Parathyroid adenoma (tissue), 2 donors: ENCODE data around the gene MKKS.

Source experiments
- H2AFZ ChIP-seq: fragments of 300-600 bp; sonication (generic); one replicate; pipeline ENCODE4 v1.7.0; 2017; ENCODE audit warnings: antibody characterized with exemption, mild to moderate bottlenecking
- H3K27ac ChIP-seq: fragments of 300-600 bp; sonication (generic); one replicate; pipeline ENCODE4 v1.7.0; 2017
- H3K27me3 ChIP-seq: fragments of 300-600 bp; sonication (generic); one replicate; pipeline ENCODE4 v1.7.0; 2017; ENCODE audit warnings: low read length; ENCODE audit not compliant: control insufficient read depth, insufficient read depth
- H3K36me3 ChIP-seq: fragments of 300-600 bp; sonication (generic); one replicate; pipeline ENCODE4 v1.7.0; 2017; ENCODE audit warnings: low read length; ENCODE audit not compliant: control insufficient read depth, insufficient read depth
- H3K4me1 ChIP-seq: fragments of 300-600 bp; sonication (generic); one replicate; pipeline ENCODE4 v1.7.0; 2017; ENCODE audit warnings: control low read depth
- H3K4me2 ChIP-seq: fragments of 300-600 bp; sonication (generic); one replicate; pipeline ENCODE4 v1.7.0; 2017; ENCODE audit warnings: low read length
- H3K4me3 ChIP-seq: fragments of 300-600 bp; sonication (generic); one replicate; pipeline ENCODE4 v1.7.0; 2017; ENCODE audit warnings: low read depth, low read length
- H3K79me2 ChIP-seq: fragments of 300-600 bp; sonication (generic); one replicate; pipeline ENCODE4 v1.7.0; 2017; ENCODE audit warnings: control low read depth
- H3K9ac ChIP-seq: fragments of 300-600 bp; sonication (generic); one replicate; pipeline ENCODE4 v1.7.0; 2017; ENCODE audit warnings: mild to moderate bottlenecking
- H3K9me3 ChIP-seq: fragments of 300-600 bp; sonication (generic); one replicate; pipeline ENCODE4 v1.7.0; 2017; ENCODE audit warnings: low read length; ENCODE audit not compliant: control insufficient read depth
- CTCF ChIP-seq: fragments of 300-600 bp; sonication (generic); IDR thresholded peaks from one replicate; pipeline ENCODE4 v1.7.0; 2017; ENCODE audit warnings: antibody characterized with exemption, mild to moderate bottlenecking
- donor health status: primary hyperparathyroidism.

The MKKS gene

DNA sequence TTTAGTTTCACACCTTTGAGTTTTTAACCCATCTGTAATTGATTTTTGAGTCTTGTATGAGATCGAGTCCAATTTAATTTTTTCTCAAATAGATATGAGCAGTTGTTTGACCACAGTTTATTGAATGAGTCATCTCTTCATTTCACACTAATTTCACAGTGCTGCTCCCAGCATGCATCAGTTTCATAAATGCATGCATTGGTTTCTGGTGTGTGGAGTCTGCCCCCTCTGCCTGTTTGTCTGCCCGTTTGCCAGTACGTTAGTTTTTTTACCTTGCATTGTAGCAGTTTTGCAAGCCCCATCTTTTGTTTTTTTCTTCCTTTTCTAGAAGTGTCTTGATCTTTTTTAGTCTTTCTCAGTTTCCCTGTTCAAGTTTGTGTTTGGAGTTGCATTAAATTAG is 13.0 kb upstream of the MKKS start:
- H3K9me3 ChIP-seq = no peaks in the 10 kb centered on the region

DNA sequence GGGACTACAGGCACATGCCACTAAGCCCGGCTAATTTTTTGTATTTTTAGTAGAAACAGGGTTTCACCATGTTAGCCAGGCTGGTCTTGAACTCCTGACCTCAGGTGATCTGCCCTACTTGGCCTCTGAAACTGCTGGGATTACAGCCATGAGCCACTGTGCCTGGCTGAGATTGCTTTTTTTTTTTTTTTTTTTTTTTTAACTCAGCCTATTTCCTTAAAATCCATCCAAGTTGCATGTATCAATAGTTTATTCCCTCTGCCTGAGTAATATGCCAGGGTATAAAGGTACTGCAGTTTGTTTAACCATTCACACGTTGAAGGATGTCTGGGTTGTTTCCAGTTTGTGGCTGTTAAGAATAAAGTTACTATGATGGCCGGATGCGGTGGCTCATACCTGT is 11.7 kb upstream of the MKKS start:
- Histone ChIP-seq H3K4me2 (no peak overlapping the region), H3K9me3 (no peaks in the 10 kb centered on the region), H3K79me2 (peaks cover 13% of the 10 kb centered on the region), H3K27ac (no peak overlapping the region), H2AFZ (no peak overlapping the region), H3K4me1 (no peaks in the 10 kb centered on the region), H3K27me3 (no peaks in the 10 kb centered on the region), H3K4me3 (no peak overlapping the region), H3K9ac (no peak overlapping the region), H3K36me3 (no peaks in the 10 kb centered on the region)
- no peak for TF ChIP-seq CTCF

More for the DNA sequence above, 13.0 kb upstream of the MKKS start:
- Histone ChIP-seq H3K4me2 (no peak overlapping the region), H3K27ac (no peak overlapping the region), H3K27me3 (no peaks in the 10 kb centered on the region), H3K36me3 (no peaks in the 10 kb centered on the region), H3K9ac (no peak overlapping the region), H3K79me2 (peaks cover 12% of the 10 kb centered on the region), H3K4me3 (no peak overlapping the region), H3K4me1 (no peaks in the 10 kb centered on the region), H2AFZ (no peak overlapping the region)
- TF ChIP-seq CTCF = no peak

GRCh38 chr20:10443936-10444335 is 9.9 kb upstream of the MKKS start:
- Histone ChIP-seq H2AFZ (no peak overlapping the region), H3K4me1 (no peaks in the 10 kb centered on the region), H3K9me3 (no peaks in the 10 kb centered on the region), H3K79me2 (peaks cover 20% of the 10 kb centered on the region), H3K27ac (no peak overlapping the region), H3K9ac (no peak overlapping the region), H3K36me3 (no peaks in the 10 kb centered on the region), H3K4me2 (no peak overlapping the region), H3K27me3 (no peaks in the 10 kb centered on the region), H3K4me3 (no peak overlapping the region)
- TF ChIP-seq CTCF = no peak

GRCh38 chr20:10438217-10438616 is 4.2 kb upstream of the MKKS start:
- Histone ChIP-seq H3K36me3 (no peaks in the 10 kb centered on the region), H3K79me2 (peaks cover 19% of the 10 kb centered on the region), H3K9ac (no peak overlapping the region), H3K4me3 (no peak overlapping the region), H3K27ac (no peak overlapping the region), H3K4me1 (no peaks in the 10 kb centered on the region), H3K27me3 (no peaks in the 10 kb centered on the region), H3K4me2 (no peak overlapping the region), H3K9me3 (no peaks in the 10 kb centered on the region), H2AFZ (no peak overlapping the region)
- TF ChIP-seq CTCF = no peak

GRCh38 chr20:10436053-10436699 is 2.2 kb upstream of the MKKS start:
- peak overlapping the region; percentile 91 for H3K4me2 ChIP-seq
- peaks cover 5% of the 10 kb centered on the region for H3K4me1 ChIP-seq
- no peaks in the 10 kb centered on the region for H3K9me3 ChIP-seq
- no peak overlapping the region for H2AFZ ChIP-seq
- H3K4me3 ChIP-seq = no peak overlapping the region
- H3K9ac ChIP-seq = no peak overlapping the region
- H3K79me2 ChIP-seq = peaks cover 28% of the 10 kb centered on the region
- no peaks in the 10 kb centered on the region for H3K27me3 ChIP-seq
- H3K36me3 ChIP-seq = no peaks in the 10 kb centered on the region
- no peak overlapping the region for H3K27ac ChIP-seq
- no peak for TF ChIP-seq CTCF
